Omental fat pad (tissue), 4 donors: ENCODE results near the gene DSE. TPM values are rescaled to one million over a fixed set of nuclear protein-coding genes. Genes with fewer than 3 reads are reported as not detected.

Source experiments
- ATAC-seq: fragments of 150-250 bp; one replicate; pipeline ENCODE4 v1.9.1; 2016; ENCODE audit warnings: mild to moderate bottlenecking, moderate library complexity; ENCODE audit not compliant: low FRiP score
- DNase-seq: peaks from one replicate; pipeline ENCODE4 v3.0.0-alpha.2; 2019; ENCODE audit warnings: low spot score
- CTCF ChIP-seq, 3 donors: fragments of 450-650 bp; IDR thresholded peaks; one replicate each; pipeline ENCODE4 v1.5.1; 2016 to 2017; ENCODE audit warnings: antibody characterized with exemption in 3 of 3, mild to moderate bottlenecking in 3 of 3, moderate library complexity in 2 of 3
- total RNA-seq, 4 donors: library from RNA; depleted of rRNA; stranded (reverse); fragments of >200 nt; gene quantifications; one replicate each; pipeline ENCODE4 v1.1.0, GENCODE V29; 2016

The DSE gene
- total RNA-seq, 4 donors from 2014 or later = 80.9 to 145 (median 100) TPM

GRCh38 chr6:116408491-116408890 lies 37.7 kb downstream of the DSE start:
- ATAC-seq (no peak), DNase-seq (no peak)
- no peak for TF ChIP-seq CTCF (IDR thresholded peaks at IDR 0.05)

GRCh38 chr6:116409756-116410155 lies 39.0 kb downstream of the DSE start:
- TF ChIP-seq CTCF (IDR thresholded peaks at IDR 0.05) = no peak
- DNase-seq = no peak
- ATAC-seq = no peak

GRCh38 chr6:116411284-116411623 lies 40.5 kb downstream of the DSE start:
- peak; percentile 80 for ATAC-seq
- DNase-seq = no peak
- no peak for TF ChIP-seq CTCF (IDR thresholded peaks at IDR 0.05)

GRCh38 chr6:116412270-116412669 lies 41.5 kb downstream of the DSE start:
- ATAC-seq (peak; percentile 60), DNase-seq (no peak)
- TF ChIP-seq CTCF (IDR thresholded peaks at IDR 0.05) = no peak

GRCh38 chr6:116413357-116413756 lies 42.6 kb downstream of the DSE start:
- ATAC-seq = no peak
- DNase-seq = no peak
- no peak for TF ChIP-seq CTCF (IDR thresholded peaks at IDR 0.05)

GRCh38 chr6:116417661-116418060 lies 46.9 kb downstream of the DSE start:
- no peak for TF ChIP-seq CTCF (IDR thresholded peaks at IDR 0.05)
- DNase-seq (no peak), ATAC-seq (no peak)

GRCh38 chr6:116419069-116419786 lies 48.5 kb downstream of the DSE start:
- ATAC-seq (peak; percentile 52), DNase-seq (no peak)
- no peak for TF ChIP-seq CTCF (IDR thresholded peaks at IDR 0.05)
